Measurements from ENCODE around the gene ZNF429.
"Not testable (repeated sequence)": the region's sequence is repeated elsewhere in the genome, so short reads cannot be mapped to it uniquely, and the experiment has no call there.

Gene ZNF429

GRCh38 chr19:21593502-21593901 is 88.1 kb downstream of the ZNF429 start:
- no peak for DNase-seq

- DNase-seq: peak; percentile 71 to 88 (median 80)
These were observed 88.8 kb downstream of the ZNF429 start for GRCh38 chr19:21593934-21594820.

- DNase-seq: no peak
These were observed 89.8 kb downstream of the ZNF429 start for GRCh38 chr19:21595185-21595584.

GRCh38 chr19:21602082-21602658 is 96.8 kb downstream of the ZNF429 start:
- no peak for DNase-seq

- DNase-seq: not testable (repeated sequence)
These were observed 97.4 kb downstream of the ZNF429 start for GRCh38 chr19:21602659-21603430.

GRCh38 chr19:21603431-21604231 is 98.2 kb downstream of the ZNF429 start:
- no peak for DNase-seq

- peak; percentile 46 to 63 (median 59) for DNase-seq
These were observed 99.0 kb downstream of the ZNF429 start for GRCh38 chr19:21604351-21604926.
